Psoas muscle (tissue), 8 donors: ENCODE measurements around the gene MMP23B. TPM values are rescaled to one million over a fixed set of nuclear protein-coding genes. Genes with fewer than 3 reads are reported as not detected.
"Not testable (repeated sequence)": the region's sequence is repeated elsewhere in the genome, so short reads cannot be mapped to it uniquely, and the experiment has no call there.

Experiments used
- ATAC-seq, 4 donors: fragments of 200-7000 bp; cut with Tn5 transposase; one replicate each; pipeline ENCODE4 v1.9.1; 2020; ENCODE audit warnings: moderate library complexity in 3 of 4, mild to moderate bottlenecking in 2 of 4
- DNase-seq, 2 donors: peaks; one replicate each; pipeline ENCODE4 v3.0.0-alpha.2; 2020
- H3K27ac ChIP-seq: fragments of 200-600 bp; one replicate; pipeline ENCODE4 v1.8.0; 2022
- H3K27me3 ChIP-seq, 3 donors: fragments of 200-600 bp in 1 of 3; one replicate each; pipeline versions ENCODE4 v1.6.1 to v1.8.0; 2013 to 2022; ENCODE audit warnings: low read length in 2 of 3, mild to moderate bottlenecking in 2 of 3, moderate library complexity in 1 of 3; ENCODE audit not compliant: insufficient read depth in 3 of 3
- H3K36me3 ChIP-seq, 2 donors: fragments of 200-600 bp in 1 of 2; one replicate each; pipeline versions ENCODE4 v1.6.1 to v1.8.0; 2013 to 2022; ENCODE audit warnings: low read depth in 1 of 2, mild to moderate bottlenecking in 1 of 2, moderate library complexity in 1 of 2; ENCODE audit not compliant: insufficient read depth in 1 of 2
- H3K4me1 ChIP-seq: fragments of 200-600 bp; one replicate; pipeline ENCODE4 v1.8.0; 2022
- H3K4me3 ChIP-seq: fragments of 200-600 bp; one replicate; pipeline ENCODE4 v1.8.0; 2022; ENCODE audit warnings: mild to moderate bottlenecking
- H3K9me3 ChIP-seq: fragments of 200-600 bp; one replicate; pipeline ENCODE4 v1.8.0; 2022
- WGBS, 3 donors: extraction: QIAGEN DNeasy Blood & Tissue Kit; methylation state at CpG; one replicate each; pipeline versions ENCODE4 v1.1.6 to v1.1.7; 2013; 5-methylcytosine and 5-hydroxymethylcytosine counted together
- intact Hi-C, 2 donors: fragments of 100-400 bp; cut with DNase I; formaldehyde crosslinking; loops; one replicate each; pipeline versions ENCODE4 v1.11.0 to v1.14.2; 2022
- polyA plus RNA-seq, 3 donors: library from polyadenylated mRNA; stranded (reverse); fragments of 200-250 nt; gene quantifications; one replicate each; pipeline ENCODE4 v1.2.3, GENCODE V29; 2013
- total RNA-seq, 4 donors: library from RNA; stranded (reverse); fragmentation: NEBNext Ultra II Directional in 2 of 4; extraction: Animal tissue kit (Norgen Biotek cat#: 25700) in 2 of 4; gene quantifications; one replicate each; pipeline versions ENCODE4 v1.2.1 to v1.2.4, GENCODE V29; 2021 to 2023
- TF ChIP-seq, protein P1 (sequence below): fragments of 200-600 bp; IDR thresholded peaks from one replicate; pipeline ENCODE4 v1.8.0; 2022; ENCODE audit warnings: antibody characterized with exemption
- donor health status: healthy with polysubstance abuse.
- donor health status: DM: no; HTN: no; CAD: no; lungs with moderate emphysema.
- donor health status: Bipolar disorder and iron deficiency.
- donor health status: healthy.
- donor health status: DM: yes; HTN: yes; CAD: no.
- donor health status: DM: no; HTN: no; CAD: no.
- donor health status: DM: no; HTN: no; CAD: no.
- donor health status: DM: yes; HTN: yes; CAD: no.

The MMP23B gene
- total and polyA plus RNA-seq, 7 donors: 0.25 to 1.8 (median 0.32) TPM; not detected in 2

DNA sequence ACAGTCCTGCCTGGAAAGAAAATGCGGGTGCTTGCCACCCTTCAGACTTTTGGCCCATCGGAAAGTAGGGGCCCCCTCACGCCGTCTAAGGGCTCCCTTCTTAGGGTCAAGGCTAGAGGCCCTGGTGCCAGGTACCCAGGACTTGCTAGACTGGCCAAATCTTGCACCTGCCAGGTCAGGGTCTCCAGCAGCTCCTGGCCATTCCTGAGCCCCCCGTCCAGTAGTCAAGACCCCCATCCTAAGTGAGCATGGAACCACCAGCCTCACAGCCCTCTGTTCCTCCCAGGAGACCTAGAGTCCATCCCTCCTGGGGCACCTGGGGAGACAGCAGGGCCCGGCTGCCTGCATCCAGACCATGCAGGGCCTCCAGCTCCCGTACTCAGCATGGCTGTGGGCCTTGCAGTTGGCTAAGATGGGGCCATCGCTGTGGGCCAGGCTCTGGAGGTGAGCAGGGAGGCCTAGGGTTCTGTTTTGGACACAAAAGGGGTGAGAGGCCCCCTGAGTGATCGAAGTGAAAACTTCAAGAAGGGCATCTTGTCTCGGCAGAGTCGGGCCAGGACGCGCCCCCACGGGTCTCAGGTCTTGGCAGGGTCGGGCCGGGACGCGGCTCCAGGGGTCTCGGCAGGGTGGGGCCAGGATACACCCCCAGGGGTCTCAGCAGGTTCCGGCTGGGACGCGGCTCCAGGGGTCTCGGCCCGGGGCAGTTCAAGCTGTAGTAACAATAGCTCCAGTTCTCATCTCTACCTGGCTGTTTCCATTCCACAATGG lies 38.0 kb upstream of the MMP23B start:
- Histone ChIP-seq H3K27ac (no peak overlapping the region), H3K4me3 (no peak overlapping the region), H3K36me3 (no peaks in the 10 kb centered on the region), H3K9me3 (no peaks in the 10 kb centered on the region), H3K4me1 (peaks cover 7% of the 10 kb centered on the region), H3K27me3 (peaks cover 0 to 15% (median 3%) of the 10 kb centered on the region in 3 donors)
- no peak for ATAC-seq
- intact Hi-C loops: no loop called here
- DNase-seq: no peak
- TF ChIP-seq, protein P1, sequence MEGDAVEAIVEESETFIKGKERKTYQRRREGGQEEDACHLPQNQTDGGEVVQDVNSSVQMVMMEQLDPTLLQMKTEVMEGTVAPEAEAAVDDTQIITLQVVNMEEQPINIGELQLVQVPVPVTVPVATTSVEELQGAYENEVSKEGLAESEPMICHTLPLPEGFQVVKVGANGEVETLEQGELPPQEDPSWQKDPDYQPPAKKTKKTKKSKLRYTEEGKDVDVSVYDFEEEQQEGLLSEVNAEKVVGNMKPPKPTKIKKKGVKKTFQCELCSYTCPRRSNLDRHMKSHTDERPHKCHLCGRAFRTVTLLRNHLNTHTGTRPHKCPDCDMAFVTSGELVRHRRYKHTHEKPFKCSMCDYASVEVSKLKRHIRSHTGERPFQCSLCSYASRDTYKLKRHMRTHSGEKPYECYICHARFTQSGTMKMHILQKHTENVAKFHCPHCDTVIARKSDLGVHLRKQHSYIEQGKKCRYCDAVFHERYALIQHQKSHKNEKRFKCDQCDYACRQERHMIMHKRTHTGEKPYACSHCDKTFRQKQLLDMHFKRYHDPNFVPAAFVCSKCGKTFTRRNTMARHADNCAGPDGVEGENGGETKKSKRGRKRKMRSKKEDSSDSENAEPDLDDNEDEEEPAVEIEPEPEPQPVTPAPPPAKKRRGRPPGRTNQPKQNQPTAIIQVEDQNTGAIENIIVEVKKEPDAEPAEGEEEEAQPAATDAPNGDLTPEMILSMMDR: no peak
- 79 to 81% (median 81%) methylated on average over 24 of the region's 24 CpGs for WGBS, 3 donors

DNA sequence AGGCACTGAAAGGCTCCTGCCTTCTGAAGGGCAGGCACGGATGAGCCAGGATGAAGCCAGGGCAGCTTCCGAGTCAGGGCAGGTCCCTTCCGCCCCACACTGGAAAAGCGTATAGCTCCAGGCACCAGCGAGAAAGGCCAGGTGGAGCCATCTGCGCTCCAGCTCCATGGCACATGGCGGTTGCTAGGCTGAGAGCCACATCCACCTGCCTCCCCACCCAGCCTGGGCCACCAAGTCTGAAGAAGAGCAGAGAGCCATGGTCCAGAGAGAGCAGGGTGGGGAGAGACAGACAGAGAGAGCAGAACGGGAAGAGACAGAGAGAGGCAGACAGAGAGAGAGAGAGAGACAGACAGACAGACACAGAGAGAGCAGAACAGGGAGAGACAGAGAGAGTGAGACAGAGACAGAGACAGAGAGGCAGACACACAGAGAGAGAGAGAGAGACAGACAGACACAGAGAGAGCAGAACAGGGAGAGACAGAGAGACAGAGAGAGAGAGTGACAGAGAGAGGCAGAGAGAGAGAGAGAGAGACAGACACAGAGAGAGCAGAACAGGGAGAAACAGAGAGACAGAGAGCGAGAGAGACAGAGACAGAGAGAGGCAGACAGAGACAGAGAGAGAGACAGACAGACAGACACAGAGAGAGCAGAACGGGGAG lies 37.2 kb upstream of the MMP23B start:
- H3K27me3 ChIP-seq: peaks cover 0 to 19% (median 8%) of the 10 kb centered on the region in 3 donors
- intact Hi-C loops: no loop called here
- peaks cover 7% of the 10 kb centered on the region for H3K4me1 ChIP-seq
- TF ChIP-seq, protein P1: no peak
- WGBS, 3 donors: 36 to 45% (median 42%) methylated on average over 10 of the region's 10 CpGs
- H3K4me3 ChIP-seq: no peak overlapping the region
- H3K27ac ChIP-seq: no peak overlapping the region
- DNase-seq: no peak
- H3K36me3 ChIP-seq: no peaks in the 10 kb centered on the region
- no peaks in the 10 kb centered on the region for H3K9me3 ChIP-seq
- ATAC-seq: no peak

DNA sequence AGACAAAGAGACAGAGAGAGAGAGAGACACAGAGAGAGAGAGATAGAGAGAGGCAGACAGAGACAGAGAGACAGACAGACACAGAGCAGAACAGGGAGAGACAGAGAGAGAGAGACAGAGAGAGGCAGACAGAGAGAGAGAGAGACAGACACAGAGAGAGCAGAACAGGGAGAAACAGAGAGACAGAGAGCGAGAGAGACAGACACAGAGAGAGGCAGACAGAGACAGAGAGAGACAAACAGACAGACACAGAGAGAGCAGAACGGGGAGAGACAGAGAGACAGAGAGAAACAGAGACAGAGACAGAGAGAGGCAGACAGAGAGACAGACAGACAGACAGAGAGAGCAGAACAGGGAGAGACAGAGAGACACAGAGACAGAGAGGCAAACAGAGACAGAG lies 36.6 kb upstream of the MMP23B start:
- intact Hi-C loops, H3K36me3 ChIP-seq, H3K27ac ChIP-seq, H3K4me1 ChIP-seq, H3K4me3 ChIP-seq, ATAC-seq, DNase-seq, H3K9me3 ChIP-seq: not testable (repeated sequence)
- 79 to 83% (median 83%) methylated on average over 2 of the region's 2 CpGs for WGBS, 3 donors
- H3K27me3 ChIP-seq: peaks cover 0 to 19% (median 10%) of the 10 kb centered on the region in 3 donors

DNA sequence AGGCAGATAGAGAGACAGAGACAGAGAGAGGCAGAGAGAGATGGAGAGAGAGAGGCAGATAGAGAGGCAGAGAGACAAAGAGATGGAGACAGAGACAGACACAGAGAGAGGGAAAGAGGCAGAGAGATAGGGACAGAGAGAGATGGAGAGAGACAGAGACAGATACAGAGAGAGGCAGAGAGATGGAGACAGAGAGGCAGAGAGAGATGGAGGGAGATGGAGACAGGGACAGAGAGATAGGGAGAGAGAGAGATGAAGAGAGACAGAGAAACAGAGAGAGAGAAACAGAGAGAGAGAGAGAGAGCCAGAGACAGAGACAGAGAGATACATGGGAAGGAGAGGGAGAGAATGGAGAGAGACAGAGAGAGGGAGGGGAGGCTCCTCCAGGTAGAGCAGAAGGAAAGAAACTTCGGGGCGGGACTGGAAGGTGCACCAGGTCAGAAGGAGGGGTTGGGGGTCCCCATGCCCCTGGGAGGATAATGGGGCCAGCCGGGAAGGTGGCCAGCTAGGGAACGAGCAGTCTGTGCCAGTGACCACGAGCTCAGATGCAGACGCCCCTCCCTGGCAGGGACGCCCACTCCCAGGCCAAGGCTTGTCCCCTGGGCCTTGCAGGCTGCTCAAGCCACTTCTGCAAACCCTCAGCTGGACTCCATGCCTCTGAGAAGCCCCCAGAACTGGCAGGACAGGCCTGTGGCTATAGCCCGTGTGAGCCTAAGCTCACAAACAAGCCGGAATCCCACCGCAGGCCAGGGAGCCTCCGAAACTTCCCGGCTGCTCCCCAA lies 35.3 kb upstream of the MMP23B start:
- H3K27ac ChIP-seq: no peak overlapping the region
- H3K9me3 ChIP-seq: no peaks in the 10 kb centered on the region
- H3K4me1 ChIP-seq: peaks cover 13% of the 10 kb centered on the region
- DNase-seq: no peak
- no peak overlapping the region for H3K4me3 ChIP-seq
- intact Hi-C loops: no loop called here
- peaks cover 0 to 32% (median 19%) of the 10 kb centered on the region in 3 donors for H3K27me3 ChIP-seq
- 29 to 32% (median 30%) methylated on average over 9 to 12 of the region's 12 CpGs for WGBS, 3 donors
- H3K36me3 ChIP-seq: no peaks in the 10 kb centered on the region
- TF ChIP-seq, protein P1: no peak
- no peak for ATAC-seq
